Keratinocyte (primary cell): ENCODE data around the gene COA8.

Source experiments
- EZH2 ChIP-seq: IDR thresholded peaks from one replicate; pipeline ENCODE4 v1.6.1; 2012; ENCODE audit warnings: inconsistent platforms, mild to moderate bottlenecking, low read length, moderate library complexity
- TF ChIP-seq, protein P1 (sequence below), 3 experiments: IDR thresholded peaks in 1 of 3; conservative IDR thresholded peaks in 1 of 3; optimal IDR thresholded peaks in 1 of 3; 2 replicates in 2 of 3; 3 replicates in 1 of 3; pipeline versions ENCODE3 to v1.5.1; 2011; ENCODE audit warnings: low read length in 3 of 3, mild to moderate bottlenecking in 3 of 3, moderate library complexity in 2 of 3, control low read depth in 1 of 3, inconsistent platforms in 1 of 3; ENCODE audit not compliant: insufficient read depth in 2 of 3; ENCODE audit errors: extremely low read depth in 1 of 3

DNA sequence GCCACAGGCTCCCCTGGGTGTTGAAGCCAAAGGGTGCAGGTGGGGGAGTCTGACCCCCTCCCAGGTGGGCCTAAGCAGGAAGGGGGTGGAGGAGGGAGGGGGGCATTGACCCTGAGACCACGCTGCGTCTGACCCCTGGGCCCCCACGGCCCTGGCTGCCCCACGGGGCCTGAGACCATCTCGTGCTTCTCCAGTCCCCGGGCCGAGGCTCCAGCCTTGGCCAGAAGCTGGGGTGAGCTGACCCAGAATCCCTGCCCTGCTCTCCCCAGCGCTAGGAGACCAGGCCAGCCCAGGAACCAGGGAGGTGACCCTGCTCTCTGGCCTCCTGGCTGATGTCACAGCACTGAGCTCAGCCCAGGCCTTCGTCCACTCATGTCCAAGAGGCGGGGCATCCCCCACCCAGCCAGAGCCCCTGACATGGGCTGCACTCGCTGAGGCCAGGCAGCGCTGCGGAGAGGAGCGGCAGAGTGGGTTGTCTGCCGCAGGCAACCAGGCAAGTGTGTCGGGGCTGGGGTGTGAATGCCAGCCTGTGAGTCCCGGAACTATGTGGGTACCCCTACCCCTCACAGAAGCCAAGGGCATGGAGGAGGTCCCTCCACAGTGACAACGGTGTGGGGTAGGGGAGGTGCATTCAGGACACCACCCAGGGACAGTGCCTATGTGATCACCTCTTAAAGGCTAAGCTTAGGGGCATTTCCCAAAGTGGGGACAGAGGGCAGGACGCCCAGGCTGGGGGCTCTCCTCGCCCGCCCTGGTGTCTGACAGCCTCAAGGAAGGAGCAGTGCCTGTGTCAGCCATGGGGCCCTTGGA, 27.5 kb upstream of the COA8 start:
- TF ChIP-seq, protein P1, sequence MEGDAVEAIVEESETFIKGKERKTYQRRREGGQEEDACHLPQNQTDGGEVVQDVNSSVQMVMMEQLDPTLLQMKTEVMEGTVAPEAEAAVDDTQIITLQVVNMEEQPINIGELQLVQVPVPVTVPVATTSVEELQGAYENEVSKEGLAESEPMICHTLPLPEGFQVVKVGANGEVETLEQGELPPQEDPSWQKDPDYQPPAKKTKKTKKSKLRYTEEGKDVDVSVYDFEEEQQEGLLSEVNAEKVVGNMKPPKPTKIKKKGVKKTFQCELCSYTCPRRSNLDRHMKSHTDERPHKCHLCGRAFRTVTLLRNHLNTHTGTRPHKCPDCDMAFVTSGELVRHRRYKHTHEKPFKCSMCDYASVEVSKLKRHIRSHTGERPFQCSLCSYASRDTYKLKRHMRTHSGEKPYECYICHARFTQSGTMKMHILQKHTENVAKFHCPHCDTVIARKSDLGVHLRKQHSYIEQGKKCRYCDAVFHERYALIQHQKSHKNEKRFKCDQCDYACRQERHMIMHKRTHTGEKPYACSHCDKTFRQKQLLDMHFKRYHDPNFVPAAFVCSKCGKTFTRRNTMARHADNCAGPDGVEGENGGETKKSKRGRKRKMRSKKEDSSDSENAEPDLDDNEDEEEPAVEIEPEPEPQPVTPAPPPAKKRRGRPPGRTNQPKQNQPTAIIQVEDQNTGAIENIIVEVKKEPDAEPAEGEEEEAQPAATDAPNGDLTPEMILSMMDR (optimal IDR thresholded peaks at IDR 0.05 in 1 of 3, IDR thresholded peaks at IDR 0.05 in 1 of 3, conservative IDR thresholded peaks at IDR 0.05 in 1 of 3; ENCODE audit: extremely low read depth in 1 of 3, insufficient read depth in 2 of 3, low read length in 3 of 3) = no peak
- no peak for TF ChIP-seq EZH2
